Ishikawa (cell line): ENCODE results near the gene MYH14.

Source experiments
- CEBPB ChIP-seq: IDR thresholded peaks from 2 replicates; pipeline ENCODE4 v1.6.1; 2012
- CREB1 ChIP-seq: IDR thresholded peaks from 2 replicates; pipeline ENCODE4 v1.6.1; 2012; ENCODE audit warnings: low read depth
- EP300 ChIP-seq: IDR thresholded peaks from 2 replicates; pipeline ENCODE4 v1.6.1; 2012; ENCODE audit warnings: borderline replicate concordance
- RAD21 ChIP-seq: IDR thresholded peaks from 2 replicates; pipeline ENCODE4 v1.6.1; 2012; ENCODE audit warnings: low read depth

- TF ChIP-seq CREB1 (no peak), EP300 (no peak), CEBPB (no peak), RAD21 (no peak)
Observed at GRCh38 chr19:50190439-50190891, 13.0 kb upstream of the MYH14 start.
